HepG2 (cell line): Measurements from ENCODE around the gene CFAP73. TPM values are rescaled to one million over a fixed set of nuclear protein-coding genes. Genes with fewer than 3 reads are reported as not detected.

ENCODE experiments used
- ATRX ChIP-seq: sonication (generic); formaldehyde crosslinking; IDR thresholded peaks from 2 replicates; pipeline ENCODE4 v1.4.0; 2020; ENCODE audit warnings: missing genetic modification reagents, borderline replicate concordance
- DPF2 ChIP-seq: sonication (generic); formaldehyde crosslinking; IDR thresholded peaks from 2 replicates; pipeline ENCODE4 v1.4.0; 2020; ENCODE audit warnings: mild to moderate bottlenecking, low read depth, missing genetic modification reagents, borderline replicate concordance
- KDM2A ChIP-seq: sonication (generic); formaldehyde crosslinking; IDR thresholded peaks from 2 replicates; pipeline ENCODE4 v1.4.0; 2020; ENCODE audit warnings: low read depth, missing genetic modification reagents, borderline replicate concordance
- NFYC ChIP-seq: IDR thresholded peaks from 2 replicates; pipeline ENCODE4 v1.6.1; 2016; ENCODE audit warnings: missing genetic modification reagents, missing compliant biosample characterization
- PHF5A ChIP-seq: IDR thresholded peaks from one replicate; pipeline ENCODE4 v1.6.1; 2018; ENCODE audit warnings: low read depth, missing genetic modification reagents; ENCODE audit not compliant: unreplicated experiment
- polyA plus RNA-seq, 8 experiments: library from polyadenylated mRNA; depleted of rRNA in 3 of 8; stranded (reverse) in 7 of 8; unstranded in 1 of 8; fragments of >200 nt; fragmentation: Illumina TruSeq in 4 of 8; extraction: Trizol in 4 of 8; gene quantifications; 2 replicates each; pipeline versions ENCODE4 v1.2.1 to v1.2.3, GENCODE V29; 2011 to 2016; ENCODE audit warnings: low read depth in 4 of 8, missing spikeins in 1 of 8, mixed read lengths in 1 of 8; ENCODE audit not compliant: insufficient read depth in 1 of 8
- total RNA-seq, 5 experiments: library from RNA; depleted of rRNA; stranded (reverse); fragments of >200 nt; fragmentation: Illumina TruSeq; extraction: Trizol; gene quantifications; 2 replicates each; pipeline ENCODE4 v1.2.3, GENCODE V29; 2016; ENCODE audit warnings: low read depth in 1 of 5
- TF ChIP-seq, protein P1 (sequence below): sonication (generic); formaldehyde crosslinking; IDR thresholded peaks from 2 replicates; pipeline ENCODE4 v1.5.0; 2020; ENCODE audit warnings: mild to moderate bottlenecking, missing genetic modification reagents, borderline replicate concordance
- TF ChIP-seq, protein P2 (sequence below): sonication (generic); formaldehyde crosslinking; IDR thresholded peaks from 2 replicates; pipeline ENCODE4 v1.5.1; 2020; ENCODE audit warnings: mild to moderate bottlenecking, missing genetic modification reagents, moderate library complexity

CFAP73 gene
- total and polyA plus RNA-seq, 2 of the 13 experiments (the other 11 are each of a cell fraction or from before 2014, with no cell fraction given): not detected

DNA sequence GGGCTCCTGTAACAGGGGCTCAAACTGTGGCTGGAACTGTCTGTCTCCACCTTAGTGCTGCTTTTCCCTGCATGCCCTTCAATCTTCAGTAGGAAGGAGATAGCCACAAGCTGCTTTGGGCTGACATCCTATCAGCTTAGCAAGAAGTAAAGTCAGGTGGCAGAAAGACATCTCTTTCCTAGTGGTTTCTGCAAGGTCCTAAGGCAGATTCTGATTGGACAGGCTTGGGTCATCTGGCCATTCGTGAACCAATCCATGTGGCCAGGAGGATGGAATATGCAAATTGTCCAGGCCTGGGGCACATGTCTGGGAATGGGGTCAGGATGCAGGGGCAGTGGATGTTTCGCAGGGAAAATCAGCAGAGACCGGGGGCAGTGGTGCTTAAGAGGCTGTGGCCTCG is 41.2 kb downstream of the CFAP73 start (continued):
- TF ChIP-seq, protein P1, sequence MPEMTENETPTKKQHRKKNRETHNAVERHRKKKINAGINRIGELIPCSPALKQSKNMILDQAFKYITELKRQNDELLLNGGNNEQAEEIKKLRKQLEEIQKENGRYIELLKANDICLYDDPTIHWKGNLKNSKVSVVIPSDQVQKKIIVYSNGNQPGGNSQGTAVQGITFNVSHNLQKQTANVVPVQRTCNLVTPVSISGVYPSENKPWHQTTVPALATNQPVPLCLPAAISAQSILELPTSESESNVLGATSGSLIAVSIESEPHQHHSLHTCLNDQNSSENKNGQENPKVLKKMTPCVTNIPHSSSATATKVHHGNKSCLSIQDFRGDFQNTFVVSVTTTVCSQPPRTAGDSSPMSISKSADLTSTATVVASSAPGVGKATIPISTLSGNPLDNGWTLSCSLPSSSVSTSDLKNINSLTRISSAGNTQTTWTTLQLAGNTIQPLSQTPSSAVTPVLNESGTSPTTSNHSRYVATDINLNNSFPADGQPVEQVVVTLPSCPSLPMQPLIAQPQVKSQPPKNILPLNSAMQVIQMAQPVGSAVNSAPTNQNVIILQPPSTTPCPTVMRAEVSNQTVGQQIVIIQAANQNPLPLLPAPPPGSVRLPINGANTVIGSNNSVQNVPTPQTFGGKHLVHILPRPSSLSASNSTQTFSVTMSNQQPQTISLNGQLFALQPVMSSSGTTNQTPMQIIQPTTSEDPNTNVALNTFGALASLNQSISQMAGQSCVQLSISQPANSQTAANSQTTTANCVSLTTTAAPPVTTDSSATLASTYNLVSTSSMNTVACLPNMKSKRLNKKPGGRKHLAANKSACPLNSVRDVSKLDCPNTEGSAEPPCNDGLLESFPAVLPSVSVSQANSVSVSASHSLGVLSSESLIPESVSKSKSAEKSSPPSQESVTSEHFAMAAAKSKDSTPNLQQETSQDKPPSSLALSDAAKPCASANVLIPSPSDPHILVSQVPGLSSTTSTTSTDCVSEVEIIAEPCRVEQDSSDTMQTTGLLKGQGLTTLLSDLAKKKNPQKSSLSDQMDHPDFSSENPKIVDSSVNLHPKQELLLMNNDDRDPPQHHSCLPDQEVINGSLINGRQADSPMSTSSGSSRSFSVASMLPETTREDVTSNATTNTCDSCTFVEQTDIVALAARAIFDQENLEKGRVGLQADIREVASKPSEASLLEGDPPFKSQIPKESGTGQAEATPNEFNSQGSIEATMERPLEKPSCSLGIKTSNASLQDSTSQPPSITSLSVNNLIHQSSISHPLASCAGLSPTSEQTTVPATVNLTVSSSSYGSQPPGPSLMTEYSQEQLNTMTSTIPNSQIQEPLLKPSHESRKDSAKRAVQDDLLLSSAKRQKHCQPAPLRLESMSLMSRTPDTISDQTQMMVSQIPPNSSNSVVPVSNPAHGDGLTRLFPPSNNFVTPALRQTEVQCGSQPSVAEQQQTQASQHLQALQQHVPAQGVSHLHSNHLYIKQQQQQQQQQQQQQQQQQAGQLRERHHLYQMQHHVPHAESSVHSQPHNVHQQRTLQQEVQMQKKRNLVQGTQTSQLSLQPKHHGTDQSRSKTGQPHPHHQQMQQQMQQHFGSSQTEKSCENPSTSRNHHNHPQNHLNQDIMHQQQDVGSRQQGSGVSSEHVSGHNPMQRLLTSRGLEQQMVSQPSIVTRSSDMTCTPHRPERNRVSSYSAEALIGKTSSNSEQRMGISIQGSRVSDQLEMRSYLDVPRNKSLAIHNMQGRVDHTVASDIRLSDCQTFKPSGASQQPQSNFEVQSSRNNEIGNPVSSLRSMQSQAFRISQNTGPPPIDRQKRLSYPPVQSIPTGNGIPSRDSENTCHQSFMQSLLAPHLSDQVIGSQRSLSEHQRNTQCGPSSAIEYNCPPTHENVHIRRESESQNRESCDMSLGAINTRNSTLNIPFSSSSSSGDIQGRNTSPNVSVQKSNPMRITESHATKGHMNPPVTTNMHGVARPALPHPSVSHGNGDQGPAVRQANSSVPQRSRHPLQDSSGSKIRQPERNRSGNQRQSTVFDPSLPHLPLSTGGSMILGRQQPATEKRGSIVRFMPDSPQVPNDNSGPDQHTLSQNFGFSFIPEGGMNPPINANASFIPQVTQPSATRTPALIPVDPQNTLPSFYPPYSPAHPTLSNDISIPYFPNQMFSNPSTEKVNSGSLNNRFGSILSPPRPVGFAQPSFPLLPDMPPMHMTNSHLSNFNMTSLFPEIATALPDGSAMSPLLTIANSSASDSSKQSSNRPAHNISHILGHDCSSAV (CRISPR knock-in tag): no peak
- TF ChIP-seq NFYC (CRISPR knock-in tag): peak; percentile 79
- TF ChIP-seq DPF2 (CRISPR knock-in tag): no peak
- TF ChIP-seq, protein P2, sequence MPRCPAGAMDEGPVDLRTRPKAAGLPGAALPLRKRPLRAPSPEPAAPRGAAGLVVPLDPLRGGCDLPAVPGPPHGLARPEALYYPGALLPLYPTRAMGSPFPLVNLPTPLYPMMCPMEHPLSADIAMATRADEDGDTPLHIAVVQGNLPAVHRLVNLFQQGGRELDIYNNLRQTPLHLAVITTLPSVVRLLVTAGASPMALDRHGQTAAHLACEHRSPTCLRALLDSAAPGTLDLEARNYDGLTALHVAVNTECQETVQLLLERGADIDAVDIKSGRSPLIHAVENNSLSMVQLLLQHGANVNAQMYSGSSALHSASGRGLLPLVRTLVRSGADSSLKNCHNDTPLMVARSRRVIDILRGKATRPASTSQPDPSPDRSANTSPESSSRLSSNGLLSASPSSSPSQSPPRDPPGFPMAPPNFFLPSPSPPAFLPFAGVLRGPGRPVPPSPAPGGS: no peak
- no peak for TF ChIP-seq KDM2A (CRISPR knock-in tag)
- TF ChIP-seq ATRX (CRISPR knock-in tag): no peak
- TF ChIP-seq PHF5A (CRISPR knock-in tag): no peak
